Esophagus muscularis mucosa (tissue), 3 donors: ENCODE results near the gene BCAS3.

Experiments used
- POLR2A ChIP-seq: fragments of 450-650 bp; IDR thresholded peaks from one replicate; pipeline ENCODE4 v1.6.1; 2017; ENCODE audit warnings: antibody characterized with exemption, moderate library complexity, mild to moderate bottlenecking, low read depth
- POLR2AphosphoS5 ChIP-seq, 2 donors: sonication (generic); formaldehyde crosslinking; IDR thresholded peaks; one replicate each; pipeline ENCODE4 v1.6.1; 2017; ENCODE audit warnings: antibody characterized with exemption in 2 of 2
- TF ChIP-seq, protein P1 (sequence below), 3 experiments: fragments of 200-600 bp in 2 of 3; fragments of 450-650 bp in 1 of 3; sonication (generic) in 2 of 3; IDR thresholded peaks; one replicate each; pipeline ENCODE4 v1.5.1; 2017 to 2019; ENCODE audit warnings: antibody characterized with exemption in 3 of 3, mild to moderate bottlenecking in 2 of 3, moderate library complexity in 1 of 3

DNA sequence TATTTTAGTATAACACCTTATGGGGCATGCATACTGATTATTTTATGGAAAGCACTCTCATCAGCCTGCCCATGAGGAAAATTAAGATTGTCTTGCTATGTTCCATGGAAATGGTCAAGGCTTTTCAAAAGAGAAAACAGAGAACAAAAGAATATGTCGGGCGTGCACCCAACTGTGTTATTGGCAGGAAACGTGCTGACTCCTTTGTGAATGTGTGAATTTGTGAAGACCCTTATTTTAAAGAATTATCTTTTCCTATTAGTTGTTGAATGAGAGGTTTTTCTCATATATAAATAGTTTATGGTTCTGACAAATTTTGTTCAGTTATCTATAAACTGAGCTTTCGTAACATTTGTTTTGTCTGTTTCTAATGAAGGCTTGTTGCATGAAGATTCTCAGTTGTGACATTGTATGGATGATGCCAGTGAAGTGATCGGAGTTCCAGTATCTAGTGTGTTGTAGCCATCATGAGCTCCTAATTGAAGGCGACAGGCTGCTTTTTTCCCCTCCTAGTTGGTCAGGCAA is 180.0 kb downstream of the BCAS3 start:
- TF ChIP-seq, protein P1, sequence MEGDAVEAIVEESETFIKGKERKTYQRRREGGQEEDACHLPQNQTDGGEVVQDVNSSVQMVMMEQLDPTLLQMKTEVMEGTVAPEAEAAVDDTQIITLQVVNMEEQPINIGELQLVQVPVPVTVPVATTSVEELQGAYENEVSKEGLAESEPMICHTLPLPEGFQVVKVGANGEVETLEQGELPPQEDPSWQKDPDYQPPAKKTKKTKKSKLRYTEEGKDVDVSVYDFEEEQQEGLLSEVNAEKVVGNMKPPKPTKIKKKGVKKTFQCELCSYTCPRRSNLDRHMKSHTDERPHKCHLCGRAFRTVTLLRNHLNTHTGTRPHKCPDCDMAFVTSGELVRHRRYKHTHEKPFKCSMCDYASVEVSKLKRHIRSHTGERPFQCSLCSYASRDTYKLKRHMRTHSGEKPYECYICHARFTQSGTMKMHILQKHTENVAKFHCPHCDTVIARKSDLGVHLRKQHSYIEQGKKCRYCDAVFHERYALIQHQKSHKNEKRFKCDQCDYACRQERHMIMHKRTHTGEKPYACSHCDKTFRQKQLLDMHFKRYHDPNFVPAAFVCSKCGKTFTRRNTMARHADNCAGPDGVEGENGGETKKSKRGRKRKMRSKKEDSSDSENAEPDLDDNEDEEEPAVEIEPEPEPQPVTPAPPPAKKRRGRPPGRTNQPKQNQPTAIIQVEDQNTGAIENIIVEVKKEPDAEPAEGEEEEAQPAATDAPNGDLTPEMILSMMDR (IDR thresholded peaks at IDR 0.05): no peak
- TF ChIP-seq POLR2A: no peak
- no peak for TF ChIP-seq POLR2AphosphoS5 (IDR thresholded peaks at IDR 0.05)
